H1 (cell line): ENCODE results near the gene ACY1.

Experiments used
- ATF3 ChIP-seq: IDR thresholded peaks from 2 replicates; pipeline ENCODE4 v1.6.1; 2011; ENCODE audit warnings: low read depth, mild to moderate bottlenecking, low read length; ENCODE audit not compliant: insufficient read depth
- CTCF ChIP-seq, 3 experiments: IDR thresholded peaks; 1 replicate in 2 of 3; 2 replicates in 1 of 3; pipeline versions ENCODE4 v1.5.1 to v1.6.1; 2011; ENCODE audit warnings: low read length in 3 of 3, mild to moderate bottlenecking in 3 of 3, inconsistent platforms in 2 of 3, low read depth in 1 of 3, moderate library complexity in 1 of 3; ENCODE audit not compliant: insufficient read depth in 1 of 3; ENCODE audit errors: control extremely low read depth in 1 of 3
- EGR1 ChIP-seq: IDR thresholded peaks from 2 replicates; pipeline ENCODE4 v1.6.1; 2011; ENCODE audit warnings: low read depth, low read length, borderline replicate concordance
- EP300 ChIP-seq, 2 experiments: IDR thresholded peaks; 1 replicate in 1 of 2; 2 replicates in 1 of 2; pipeline ENCODE4 v1.6.1; 2011 to 2012; ENCODE audit warnings: low read depth in 2 of 2, low read length in 2 of 2, mild to moderate bottlenecking in 2 of 2, borderline replicate concordance in 1 of 2, inconsistent platforms in 1 of 2, moderate library complexity in 1 of 2
- POLR2A ChIP-seq, 2 experiments: IDR thresholded peaks; 1 replicate in 1 of 2; 2 replicates in 1 of 2; pipeline ENCODE4 v1.6.1; 2011; ENCODE audit warnings: low read depth in 2 of 2, low read length in 2 of 2, mild to moderate bottlenecking in 2 of 2; ENCODE audit errors: control extremely low read depth in 1 of 2
- POLR2AphosphoS5 ChIP-seq: IDR thresholded peaks from 2 replicates; pipeline ENCODE4 v1.6.1; 2011; ENCODE audit warnings: low read depth, low read length
- RBBP5 ChIP-seq: IDR thresholded peaks from 2 replicates; pipeline ENCODE4 v1.7.1; 2012; ENCODE audit warnings: low read depth, mild to moderate bottlenecking, inconsistent platforms, low read length, moderate library complexity, borderline replicate concordance
- RNF2 ChIP-seq: fragments of 200-900, 300-1000 bp; sonication (generic); IDR thresholded peaks from 2 replicates; pipeline ENCODE4 v1.7.1; 2016; ENCODE audit warnings: borderline replicate concordance, low read depth, mild to moderate bottlenecking, antibody characterized with exemption, low read length; ENCODE audit not compliant: poor library complexity, severe bottlenecking; ENCODE audit errors: missing control alignments
- SIX5 ChIP-seq: IDR thresholded peaks from 2 replicates; pipeline ENCODE4 v1.6.1; 2011; ENCODE audit warnings: mild to moderate bottlenecking, low read depth, low read length
- ZNF274 ChIP-seq: IDR thresholded peaks from 2 replicates; pipeline ENCODE4 v1.7.0; 2012; ENCODE audit warnings: low read length, borderline replicate concordance; ENCODE audit errors: extremely low read depth

- TF ChIP-seq EP300 (IDR thresholded peaks at IDR 0.05; ENCODE audit: borderline replicate concordance in 1 of 2, low read depth in 2 of 2, low read length in 2 of 2): no peak
- no peak for TF ChIP-seq SIX5
- no peak for TF ChIP-seq RBBP5
- no peak for TF ChIP-seq CTCF (IDR thresholded peaks at IDR 0.05; ENCODE audit: control extremely low read depth in 1 of 3, insufficient read depth in 1 of 3, low read depth in 1 of 3, low read length in 3 of 3)
- no peak for TF ChIP-seq RNF2
- TF ChIP-seq POLR2A (IDR thresholded peaks at IDR 0.05; ENCODE audit: control extremely low read depth in 1 of 2, low read depth in 2 of 2, low read length in 2 of 2): no peak
- TF ChIP-seq EGR1: no peak
- TF ChIP-seq POLR2AphosphoS5: no peak
- no peak for TF ChIP-seq ZNF274
- TF ChIP-seq ATF3: no peak
Observed at GRCh38 chr3:52004906-52005395, 21.6 kb downstream of the ACY1 start.
